ENCODE measurements around the gene INAVA.
"Not testable (repeated sequence)": the region's sequence is repeated elsewhere in the genome, so short reads cannot be mapped to it uniquely, and the experiment has no call there.

DNA sequence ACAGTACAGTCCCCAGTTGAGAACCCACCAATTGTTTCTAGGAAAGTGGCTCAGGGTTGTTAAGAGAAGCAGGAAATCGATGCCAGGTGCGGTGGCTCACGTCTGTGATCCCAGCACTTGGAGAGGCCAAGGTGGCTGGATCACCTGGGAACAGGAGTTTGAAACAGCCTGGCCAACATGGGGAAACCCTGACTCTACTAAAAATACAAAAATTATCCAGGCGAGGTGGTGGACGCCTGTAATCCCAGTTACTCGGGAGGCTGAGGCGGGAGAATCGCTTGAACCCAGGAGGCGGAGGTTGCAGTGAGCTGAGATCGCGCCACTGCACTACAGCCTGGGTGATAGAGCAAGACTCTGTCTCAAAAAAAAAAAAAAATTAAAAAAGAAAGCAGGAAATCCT, 67.5 kb downstream of the INAVA start:
- TF ChIP-seq EZH2 (IDR thresholded peaks at IDR 0.05); POLR2AphosphoS5 (IDR thresholded peaks at IDR 0.05; ENCODE audit: borderline replicate concordance, low read depth, low read length); FOXP2 (optimal IDR thresholded peaks at IDR 0.05; ENCODE audit: control extremely low read depth, extremely low read length, insufficient read depth): not testable (repeated sequence)

Data from SK-N-MC (cell line).